Left renal pelvis (tissue), 4 donors: ENCODE results near the gene PPP2R5C. TPM values are rescaled to one million over a fixed set of nuclear protein-coding genes. Genes with fewer than 3 reads are reported as not detected.
"Not testable (repeated sequence)": the region's sequence is repeated elsewhere in the genome, so short reads cannot be mapped to it uniquely, and the experiment has no call there.

Experiments
- DNase-seq, 4 donors: peaks; one replicate each; pipeline ENCODE4 v3.0.0-alpha.2; 2013; ENCODE audit warnings: low read depth in 4 of 4, low spot score in 3 of 4
- polyA plus RNA-seq, 4 donors: library from polyadenylated mRNA; unstranded; fragments of 120-200 nt; gene quantifications; one replicate each; pipeline ENCODE4 v1.2.1, GENCODE V29; 2013; ENCODE audit not compliant: insufficient read length in 4 of 4

Gene PPP2R5C
- polyA plus RNA-seq, 4 donors, result 95.6 to 121 (median 106) TPM

- DNase-seq, result no peak
Observed at GRCh38 chr14:101726295-101726953, 35.1 kb upstream of the PPP2R5C start.

DNA sequence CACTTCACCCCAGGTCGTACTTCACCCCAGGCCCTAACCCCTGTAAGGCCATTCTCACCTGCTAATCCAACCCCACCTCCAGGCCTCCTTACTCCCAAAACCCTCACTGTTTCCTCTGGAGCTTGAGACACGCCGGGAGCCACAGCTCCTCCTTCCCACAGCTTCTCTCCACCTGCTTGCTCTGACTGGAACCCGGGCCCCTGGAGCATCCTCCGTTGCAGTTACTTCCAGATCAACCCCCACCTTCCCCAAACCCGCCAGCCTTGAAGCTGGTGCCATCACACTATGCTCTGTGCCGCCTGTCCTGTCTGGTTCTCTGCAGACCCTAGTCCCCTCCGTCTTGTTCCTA lies 34.6 kb upstream of the PPP2R5C start:
- DNase-seq, result no peak

- no peak for DNase-seq
Observed at GRCh38 chr14:101727611-101728366, 33.7 kb upstream of the PPP2R5C start.

- DNase-seq, result no peak
Observed at GRCh38 chr14:101728367-101728742, 33.2 kb upstream of the PPP2R5C start.

DNA sequence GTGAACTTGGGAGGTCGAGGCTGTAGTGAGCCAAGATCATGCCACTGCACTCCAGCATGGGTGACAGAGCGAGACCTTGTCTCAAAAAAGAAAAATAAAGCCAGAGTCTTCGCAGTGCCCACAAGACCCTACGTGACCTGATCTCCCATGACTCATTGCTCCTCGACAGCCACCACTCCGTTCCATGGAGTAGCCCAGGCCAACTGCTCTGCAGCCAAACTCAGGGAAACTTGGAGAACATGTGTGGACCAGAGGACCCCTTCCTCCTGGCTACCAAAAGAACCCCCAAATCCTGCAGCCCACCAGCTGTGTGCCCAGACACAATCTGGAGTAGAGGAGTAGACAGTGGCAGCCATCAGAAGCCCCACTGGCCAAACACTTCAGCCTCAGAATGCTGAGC lies 32.1 kb upstream of the PPP2R5C start:
- DNase-seq, result no peak

DNA sequence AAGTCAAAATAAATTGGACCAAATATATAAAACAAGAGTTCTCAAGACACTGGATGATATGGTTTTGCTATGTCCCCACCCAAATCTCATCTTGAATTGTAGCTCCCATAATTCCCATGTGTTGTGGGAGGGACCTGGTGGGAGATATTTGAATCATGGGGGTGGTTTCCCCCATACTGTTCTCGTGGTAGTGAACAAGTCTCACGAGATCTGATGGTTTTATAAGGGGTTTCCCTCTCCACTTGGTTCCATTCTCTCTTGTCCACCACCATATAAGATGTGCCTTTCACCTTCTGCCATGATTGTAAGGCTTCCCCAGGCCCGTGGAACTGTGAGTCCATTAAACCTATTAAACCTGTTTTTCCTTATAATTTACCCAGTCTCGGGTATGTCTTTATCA lies 31.4 kb upstream of the PPP2R5C start:
- DNase-seq, result not testable (repeated sequence)

GRCh38 chr14:101730626-101731186 lies 30.8 kb upstream of the PPP2R5C start:
- no peak for DNase-seq

DNA sequence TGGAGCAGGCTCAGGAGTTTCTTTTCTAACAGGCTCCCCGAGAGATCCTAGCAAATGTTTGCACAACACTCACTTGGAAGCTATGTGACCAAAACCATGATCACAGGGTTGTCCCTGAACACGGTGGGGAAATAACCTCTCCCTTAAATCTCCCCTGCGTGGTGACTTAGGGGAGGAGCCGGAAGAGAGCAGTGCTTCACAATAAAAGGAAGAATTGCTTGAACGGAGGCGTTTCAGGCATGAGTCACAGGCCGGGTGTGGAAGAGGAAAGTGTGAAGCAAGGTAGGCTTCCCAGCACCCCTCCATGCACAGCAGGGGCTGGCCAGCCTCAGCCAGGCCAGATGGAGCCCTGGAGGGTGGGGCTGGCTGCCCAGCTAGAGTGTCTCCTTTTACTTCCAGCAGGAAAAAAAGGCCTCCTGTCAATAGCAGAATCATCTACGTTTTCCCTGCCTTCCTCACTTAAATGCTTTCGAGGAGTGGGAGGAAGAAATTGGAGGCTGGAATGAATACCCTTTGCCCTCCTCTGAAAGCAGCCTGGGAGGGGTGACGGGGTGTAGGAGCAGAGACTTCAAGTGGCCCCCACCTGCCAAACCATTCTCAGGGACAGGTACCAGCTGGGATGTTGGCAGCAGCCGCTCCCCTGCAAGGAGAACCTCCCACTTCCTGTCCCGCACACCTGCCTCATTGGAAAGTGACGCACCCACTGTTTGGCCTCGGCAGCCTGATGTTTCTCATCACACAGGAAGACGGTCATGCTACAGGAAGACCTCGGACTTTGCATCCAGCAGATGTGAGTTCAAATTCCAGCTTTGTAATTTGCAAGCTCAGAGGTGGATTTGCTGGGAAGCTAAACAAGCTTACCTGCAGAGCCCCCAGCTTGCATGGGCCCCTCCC lies 30.1 kb upstream of the PPP2R5C start:
- DNase-seq, result no peak

DNA sequence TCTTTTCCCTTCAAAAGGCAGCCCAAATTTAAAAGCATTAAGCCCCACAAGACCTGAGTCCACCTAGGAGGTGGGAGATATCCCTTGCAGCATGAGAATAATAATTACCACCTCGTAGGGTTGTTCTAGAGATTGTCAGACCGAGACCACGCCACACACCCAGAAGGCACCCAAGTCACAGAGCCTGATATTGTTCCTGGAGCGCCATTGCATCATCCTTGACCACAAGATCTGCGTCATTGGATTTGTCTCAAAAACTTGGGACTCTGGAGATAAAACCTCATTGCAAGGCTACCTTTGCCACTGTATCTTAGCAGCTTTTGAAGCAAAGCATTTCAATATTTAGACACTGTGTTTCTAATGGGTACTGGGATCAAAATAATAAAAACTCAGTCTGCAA lies 29.4 kb upstream of the PPP2R5C start:
- DNase-seq, result no peak

DNA sequence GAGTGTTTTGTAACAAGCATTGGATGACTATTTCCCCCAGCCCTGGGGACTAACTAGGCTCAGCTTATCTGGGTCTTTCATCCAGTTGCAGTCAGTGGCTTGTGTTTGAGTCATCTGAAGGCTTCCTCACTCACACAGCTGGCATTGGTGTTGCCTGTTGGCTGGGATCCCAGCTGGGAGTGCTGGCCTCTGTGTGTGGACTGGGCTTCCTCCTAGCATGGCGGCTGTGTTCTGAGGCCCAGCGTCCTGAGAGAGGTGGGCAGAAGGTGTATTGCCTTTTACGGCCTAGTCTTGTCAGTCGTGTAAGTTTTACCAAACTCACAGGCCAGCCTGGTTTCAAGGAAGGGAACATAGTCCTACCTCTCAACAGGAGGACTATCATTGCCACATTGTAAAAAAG lies 28.3 kb upstream of the PPP2R5C start:
- DNase-seq, result no peak

- no peak for DNase-seq
Observed at GRCh38 chr14:101734246-101734847, 27.2 kb upstream of the PPP2R5C start.

GRCh38 chr14:101735453-101735852 lies 26.1 kb upstream of the PPP2R5C start:
- DNase-seq, result no peak

DNA sequence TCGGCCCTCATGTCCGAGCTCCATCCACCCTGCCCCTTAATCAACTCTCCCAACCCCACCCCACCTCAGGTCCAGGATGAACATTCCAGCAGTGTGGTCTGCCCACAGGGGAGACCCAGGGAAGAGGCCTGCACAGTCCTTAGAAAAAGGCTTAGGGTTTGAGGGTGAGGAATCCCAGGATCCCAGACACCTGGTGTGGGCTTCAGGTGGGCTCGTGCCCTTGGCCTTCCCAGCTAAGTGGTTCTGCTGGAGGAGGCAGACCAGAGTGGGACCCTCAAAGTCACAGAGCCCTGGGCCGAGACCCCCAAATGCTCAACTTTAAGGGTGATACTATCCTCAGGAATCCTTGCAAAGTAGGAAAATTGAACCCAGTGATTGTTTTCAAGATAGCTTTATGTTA lies 25.4 kb upstream of the PPP2R5C start:
- DNase-seq, result no peak

DNA sequence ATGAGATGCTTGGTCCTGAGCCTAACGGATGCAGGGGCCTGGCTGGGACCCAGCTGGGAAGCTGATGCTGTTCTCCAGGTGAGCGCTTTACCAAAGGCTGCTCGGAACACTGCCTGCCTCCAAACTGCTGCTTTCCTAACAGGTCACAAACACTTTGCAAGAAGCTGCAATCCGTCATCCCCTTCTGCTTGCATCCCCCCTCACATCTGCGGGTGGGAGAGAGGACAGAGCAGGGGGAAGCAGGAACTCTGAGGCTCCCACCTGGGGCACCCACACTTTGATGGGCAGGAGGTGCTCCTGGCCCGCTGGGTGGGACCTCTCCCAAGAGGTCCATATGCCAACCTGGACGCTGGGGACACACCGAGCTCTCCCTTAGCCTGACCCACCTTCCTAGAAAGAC lies 24.9 kb upstream of the PPP2R5C start:
- no peak for DNase-seq

DNA sequence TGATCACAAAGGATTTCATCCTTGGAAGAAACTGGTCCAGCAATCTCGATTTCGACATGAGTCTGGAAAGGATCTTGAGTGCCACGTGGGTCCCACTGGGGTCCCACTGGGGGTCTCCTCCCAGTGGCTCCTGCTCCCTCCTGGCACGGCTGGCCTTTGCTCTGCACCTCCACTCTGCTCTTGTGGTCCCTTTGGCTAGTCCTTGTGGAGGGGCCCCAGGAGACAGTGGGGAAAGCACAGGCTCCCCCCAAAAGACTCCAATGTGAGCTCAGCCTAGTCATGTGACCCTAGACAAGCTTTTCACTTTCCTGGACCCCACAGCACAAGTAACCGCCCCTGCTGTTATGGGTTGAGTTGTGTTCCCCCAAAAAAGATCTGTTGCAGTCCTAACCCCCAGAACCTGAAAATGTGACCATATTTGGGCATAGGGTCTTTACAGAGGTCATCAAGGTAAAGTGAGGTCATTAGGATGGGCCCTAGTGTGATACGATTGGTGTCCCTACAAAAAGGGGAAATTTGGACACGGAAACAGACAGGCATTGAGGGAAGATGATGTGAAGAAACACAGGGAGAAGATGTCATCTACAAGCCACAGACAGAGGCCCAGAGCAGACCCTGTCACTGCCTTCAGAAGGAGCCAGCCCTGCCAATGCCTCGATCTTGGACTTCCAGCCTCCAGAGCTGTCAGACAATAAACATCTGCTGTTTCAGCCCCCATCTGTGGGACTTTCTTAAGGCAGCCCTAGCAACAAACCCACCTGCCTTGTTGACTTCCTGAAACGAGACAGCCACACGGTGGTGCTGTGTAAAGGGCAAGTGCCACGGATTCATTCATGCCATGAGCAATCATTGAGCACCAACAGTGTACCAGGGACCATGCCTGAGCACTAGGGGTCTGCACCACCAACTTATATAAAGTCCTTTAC lies 23.8 kb upstream of the PPP2R5C start:
- DNase-seq, result no peak

- no peak for DNase-seq
Observed at GRCh38 chr14:101738703-101739320, 22.7 kb upstream of the PPP2R5C start.

- DNase-seq, result no peak
Observed at GRCh38 chr14:101739446-101740141, 21.9 kb upstream of the PPP2R5C start.

DNA sequence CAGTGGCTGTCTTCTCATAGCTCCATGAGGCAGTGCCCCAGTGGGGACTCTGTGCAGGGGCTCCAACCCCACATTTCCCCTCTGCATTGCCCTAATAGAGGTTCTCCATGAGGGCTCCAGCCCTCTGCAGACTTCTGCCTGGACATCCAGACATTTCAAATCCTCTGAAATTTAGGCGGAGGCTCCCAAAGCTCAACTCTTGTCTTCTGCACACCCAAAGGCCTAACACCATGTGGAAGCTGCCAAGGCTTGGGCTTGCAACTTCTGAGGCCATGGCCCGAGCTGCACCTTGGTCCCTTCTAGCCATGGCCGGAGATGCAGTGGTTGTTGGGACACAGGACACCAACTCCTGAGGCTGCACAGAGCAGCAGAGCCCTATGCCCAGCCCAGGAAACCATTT lies 20.5 kb upstream of the PPP2R5C start:
- DNase-seq, result no peak

DNA sequence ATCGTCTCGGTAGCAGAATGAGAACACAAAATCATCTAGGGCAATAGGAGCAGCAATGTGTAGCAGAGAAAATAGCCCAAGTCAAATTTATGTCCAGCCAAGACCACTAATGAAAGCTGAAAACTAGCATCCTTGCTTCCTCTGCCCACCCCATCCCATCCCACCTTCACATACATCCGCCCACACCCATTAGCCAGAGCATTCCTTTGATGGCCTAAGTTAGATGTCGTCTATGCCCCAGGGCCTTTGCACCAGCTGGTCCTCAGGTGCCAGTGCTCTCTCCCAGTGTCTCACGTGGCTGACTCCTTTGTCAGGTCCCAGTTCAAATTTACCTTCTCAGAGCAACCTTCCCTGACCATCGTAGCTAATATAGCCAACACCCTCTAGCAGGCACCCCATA lies 17.8 kb upstream of the PPP2R5C start:
- DNase-seq, result no peak
